Endothelial cell of umbilical vein (primary cell): Measurements from ENCODE around the gene SCAMP1. TPM values are rescaled to one million over a fixed set of nuclear protein-coding genes. Genes with fewer than 3 reads are reported as not detected.

ENCODE experiments used
- BruUV-seq: library from RNA; stranded (reverse); fragments of 400-500 nt; replicated peaks from 2 replicates; lab custom pipeline; 2021; lab: Mats Ljungman, UMichigan
- CTCF ChIA-PET: fragments of 300-600, 350-600 bp; sonication (Branson Sonifier 250); formaldehyde crosslinking; loops from one replicate; lab custom pipeline; 2021; ENCODE audit warnings: antibody characterized with exemption, inconsistent platforms; lab: Charles Lee
- POLR2A ChIA-PET: fragments of 300-600, 350-600 bp; sonication (Branson Sonifier 250); formaldehyde crosslinking; loops from one replicate; lab custom pipeline; 2021; ENCODE audit warnings: antibody characterized with exemption, inconsistent platforms; lab: Charles Lee
- DNase-seq: peaks from one replicate; pipeline ENCODE4 v3.0.0-alpha.2; 2011; ENCODE audit warnings: low read depth, low spot score
- FAIRE-seq: peaks from 2 replicates; lab custom pipeline; 2011; peaks lifted over from hg19 to GRCh38; lab: Jason Lieb, UNC
- H2AFZ ChIP-seq: 2 replicates; pipeline ENCODE4 v1.6.0; 2012; ENCODE audit warnings: low read depth, low read length, control low read depth, inconsistent platforms
- H3K27ac ChIP-seq: 2 replicates; pipeline ENCODE4 v1.5.1; 2011; ENCODE audit warnings: low read depth, mild to moderate bottlenecking, control low read depth, low read length, moderate library complexity; ENCODE audit not compliant: insufficient read depth
- H3K27me3 ChIP-seq, 2 experiments: 2 replicates each; pipeline versions ENCODE4 v1.6.0 to v1.6.1; 2011; ENCODE audit warnings: low read length in 2 of 2, mixed read lengths in 1 of 2; ENCODE audit not compliant: control insufficient read depth in 2 of 2, insufficient read depth in 2 of 2
- H3K36me3 ChIP-seq, 2 experiments: 2 replicates in 1 of 2; 3 replicates in 1 of 2; pipeline ENCODE4 v1.5.1; 2011; ENCODE audit warnings: low read length in 2 of 2, mild to moderate bottlenecking in 1 of 2, moderate library complexity in 1 of 2; ENCODE audit not compliant: control insufficient read depth in 2 of 2, insufficient read depth in 2 of 2; ENCODE audit errors: extremely low read depth in 1 of 2
- H3K4me1 ChIP-seq: 3 replicates; pipeline ENCODE4 v1.5.1; 2011; ENCODE audit warnings: mild to moderate bottlenecking, low read length; ENCODE audit not compliant: control insufficient read depth, insufficient read depth; ENCODE audit errors: extremely low read depth
- H3K4me2 ChIP-seq: 2 replicates; pipeline ENCODE4 v1.6.1; 2011; ENCODE audit warnings: low read length, control low read depth, mixed read lengths; ENCODE audit not compliant: insufficient read depth
- H3K4me3 ChIP-seq, 3 experiments: fragments of 200-600 bp in 1 of 3; sonication (generic), shearing (Covaris generic) in 1 of 3; replicated peaks in 1 of 3; 2 replicates each; pipeline ENCODE4 v1.5.1; 2011 to 2016; ENCODE audit warnings: control low read depth in 3 of 3, low read length in 3 of 3, mild to moderate bottlenecking in 2 of 3, inconsistent platforms in 1 of 3, low read depth in 1 of 3, moderate library complexity in 1 of 3; ENCODE audit not compliant: insufficient read depth in 1 of 3
- H3K79me2 ChIP-seq: 2 replicates; pipeline ENCODE4 v1.6.0; 2012; ENCODE audit warnings: low read length, inconsistent platforms; ENCODE audit not compliant: control insufficient read depth, insufficient read depth
- H3K9ac ChIP-seq: replicated peaks from 2 replicates; pipeline ENCODE3; 2011; ENCODE audit warnings: low read length, control low read depth; ENCODE audit not compliant: insufficient read depth; ENCODE audit errors: extremely low read depth
- H3K9me1 ChIP-seq: replicated peaks from 3 replicates; pipeline ENCODE4 v1.6.0; 2011; ENCODE audit warnings: mild to moderate bottlenecking, low read length; ENCODE audit not compliant: control insufficient read depth, insufficient read depth; ENCODE audit errors: extremely low read depth
- H3K9me3 ChIP-seq: replicated peaks from 2 replicates; pipeline ENCODE4 v1.5.1; 2012; ENCODE audit warnings: low read length, inconsistent platforms; ENCODE audit not compliant: control insufficient read depth, insufficient read depth
- H4K20me1 ChIP-seq: replicated peaks from 2 replicates; pipeline ENCODE3; 2011; ENCODE audit warnings: mild to moderate bottlenecking, low read length; ENCODE audit not compliant: control insufficient read depth, insufficient read depth; ENCODE audit errors: extremely low read depth
- EZH2 ChIP-seq: IDR thresholded peaks from 2 replicates; pipeline ENCODE4 v1.6.1; 2012; ENCODE audit warnings: borderline replicate concordance, low read depth, mild to moderate bottlenecking, moderate library complexity, low read length, inconsistent platforms; ENCODE audit not compliant: severe bottlenecking
- FOS ChIP-seq: IDR thresholded peaks from 2 replicates; pipeline ENCODE4 v1.6.1; 2011; ENCODE audit warnings: mild to moderate bottlenecking, low read length, moderate library complexity, borderline replicate concordance; ENCODE audit not compliant: insufficient read depth
- JUN ChIP-seq: IDR thresholded peaks from 2 replicates; pipeline ENCODE4 v1.6.1; 2011; ENCODE audit warnings: borderline replicate concordance, low read depth; ENCODE audit not compliant: insufficient read length, insufficient read depth
- POLR2AphosphoS5 ChIP-seq: IDR thresholded peaks from 2 replicates; pipeline ENCODE4 v1.6.1; 2012; ENCODE audit warnings: low read depth, mild to moderate bottlenecking, control low read depth, low read length, moderate library complexity; ENCODE audit not compliant: insufficient read depth
- dilution Hi-C: fragments of 300-500 bp; cut with MboI; formaldehyde crosslinking; loops from one replicate; pipeline ENCODE4 v1.15.0; 2019; ENCODE audit warnings: low sequenced_read_pairs; ENCODE audit not compliant: extremely low pct_ligation_motif_present
- intact Hi-C: fragments of 100-400 bp; cut with micrococcal nuclease; formaldehyde crosslinking; loops from one replicate; pipeline ENCODE4 v1.10.0; 2022
- polyA plus RNA-seq, 4 experiments: library from polyadenylated mRNA; depleted of rRNA in 3 of 4; stranded (reverse) in 3 of 4; unstranded in 1 of 4; fragments of >200 nt; gene quantifications; 2 replicates each; pipeline versions ENCODE4 v1.2.1 to v1.2.3, GENCODE V29; 2011 to 2012; ENCODE audit warnings: missing spikeins in 1 of 4
- total RNA-seq: library from RNA; stranded (reverse); gene quantifications from 2 replicates; pipeline ENCODE4 v1.2.3, GENCODE V29; 2021
- TF ChIP-seq, protein P1 (sequence below), 2 donors: IDR thresholded peaks; 1 replicate in 1 of 2; 2 replicates in 1 of 2; pipeline ENCODE4 v1.5.1; 2011; ENCODE audit warnings: low read length in 2 of 2, mild to moderate bottlenecking in 2 of 2, moderate library complexity in 2 of 2, control low read depth in 1 of 2, inconsistent platforms in 1 of 2, low read depth in 1 of 2; ENCODE audit not compliant: insufficient read depth in 1 of 2; ENCODE audit errors: extremely low read depth in 1 of 2
- TF ChIP-seq, protein P2 (sequence below): IDR thresholded peaks from 2 replicates; pipeline ENCODE4 v1.6.1; 2011; ENCODE audit not compliant: insufficient read depth, insufficient read length

SCAMP1 gene
- total and polyA plus RNA-seq, 2 donors (not counting 3 experiments of a cell fraction or from before 2014, with no cell fraction given) = 13.7 to 29.0 TPM

DNA sequence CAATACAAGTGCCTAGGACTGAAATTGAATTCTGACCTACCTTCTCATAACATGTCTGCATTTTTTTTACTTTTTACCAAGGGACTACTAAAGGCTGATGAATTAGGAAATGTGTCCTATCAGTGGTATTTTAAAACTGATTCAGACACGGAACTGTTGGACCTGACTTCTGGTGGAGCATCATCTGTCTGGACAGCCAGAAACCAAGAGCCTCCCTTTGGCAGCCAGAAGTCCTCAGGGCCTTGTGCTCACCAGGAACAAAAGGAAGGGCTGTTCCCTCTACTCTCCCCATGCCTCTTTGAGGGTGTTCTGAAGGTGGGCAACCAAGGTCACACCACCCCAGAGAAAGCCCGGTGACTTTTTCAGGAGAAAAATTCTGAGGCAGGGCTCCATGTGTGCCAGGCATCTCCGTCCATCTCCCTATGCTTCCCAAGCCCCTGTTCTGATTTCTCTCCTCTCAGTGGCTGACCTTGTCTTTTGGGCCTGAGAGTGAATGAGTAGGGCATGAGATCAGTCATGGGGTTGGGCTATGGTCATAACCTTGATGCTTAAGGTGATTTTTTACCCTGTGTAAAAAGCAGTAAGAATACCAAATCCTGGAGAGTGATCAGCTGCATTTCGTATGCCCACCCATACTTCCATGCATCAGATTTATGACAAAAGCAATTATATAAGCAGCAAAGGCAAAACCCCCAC is 143.7 kb downstream of the SCAMP1 start:
- peak overlapping the region; percentile 57 for H3K9ac ChIP-seq
- intact Hi-C loops (loop anchor here (2.0 kb wide), 1 partner anchor 31 kb away; no protein-coding TSS in a partner anchor), dilution Hi-C loops (no loop called here)
- peaks cover 15% of the 10 kb centered on the region for H3K4me1 ChIP-seq
- BruUV-seq = TSS peak; percentile 20
- no peak overlapping the region for H3K4me2 ChIP-seq
- no peak overlapping the region for H2AFZ ChIP-seq
- DNase-seq (no peak), FAIRE-seq (no peak)
- no peaks in the 10 kb centered on the region for H3K27me3 ChIP-seq
- H3K79me2 ChIP-seq = peaks cover 8% of the 10 kb centered on the region
- no peaks in the 10 kb centered on the region for H3K36me3 ChIP-seq
- H3K9me1 ChIP-seq = no peaks in the 10 kb centered on the region
- H4K20me1 ChIP-seq = no peaks in the 10 kb centered on the region
- H3K27ac ChIP-seq = peak overlapping the region; percentile 86
- CTCF ChIA-PET = interaction anchor here (0.8 to 2.1 kb wide), 18 partner anchors 8 to 187 kb away, joined by 3 to 24 read pairs (median 4); no protein-coding TSS in a partner anchor
- POLR2A ChIA-PET = interaction anchor here (0.5 to 1.5 kb wide), 7 partner anchors 8 to 1951 kb away, joined by 3 to 7 read pairs (median 3); no protein-coding TSS in a partner anchor
- H3K9me3 ChIP-seq = no peaks in the 10 kb centered on the region
- TF ChIP-seq, protein P1, sequence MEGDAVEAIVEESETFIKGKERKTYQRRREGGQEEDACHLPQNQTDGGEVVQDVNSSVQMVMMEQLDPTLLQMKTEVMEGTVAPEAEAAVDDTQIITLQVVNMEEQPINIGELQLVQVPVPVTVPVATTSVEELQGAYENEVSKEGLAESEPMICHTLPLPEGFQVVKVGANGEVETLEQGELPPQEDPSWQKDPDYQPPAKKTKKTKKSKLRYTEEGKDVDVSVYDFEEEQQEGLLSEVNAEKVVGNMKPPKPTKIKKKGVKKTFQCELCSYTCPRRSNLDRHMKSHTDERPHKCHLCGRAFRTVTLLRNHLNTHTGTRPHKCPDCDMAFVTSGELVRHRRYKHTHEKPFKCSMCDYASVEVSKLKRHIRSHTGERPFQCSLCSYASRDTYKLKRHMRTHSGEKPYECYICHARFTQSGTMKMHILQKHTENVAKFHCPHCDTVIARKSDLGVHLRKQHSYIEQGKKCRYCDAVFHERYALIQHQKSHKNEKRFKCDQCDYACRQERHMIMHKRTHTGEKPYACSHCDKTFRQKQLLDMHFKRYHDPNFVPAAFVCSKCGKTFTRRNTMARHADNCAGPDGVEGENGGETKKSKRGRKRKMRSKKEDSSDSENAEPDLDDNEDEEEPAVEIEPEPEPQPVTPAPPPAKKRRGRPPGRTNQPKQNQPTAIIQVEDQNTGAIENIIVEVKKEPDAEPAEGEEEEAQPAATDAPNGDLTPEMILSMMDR (IDR thresholded peaks at IDR 0.05; ENCODE audit: extremely low read depth in 1 of 2, insufficient read depth in 1 of 2, low read depth in 1 of 2, low read length in 2 of 2) = no peak
- no peak for TF ChIP-seq JUN
- TF ChIP-seq, protein P2, sequence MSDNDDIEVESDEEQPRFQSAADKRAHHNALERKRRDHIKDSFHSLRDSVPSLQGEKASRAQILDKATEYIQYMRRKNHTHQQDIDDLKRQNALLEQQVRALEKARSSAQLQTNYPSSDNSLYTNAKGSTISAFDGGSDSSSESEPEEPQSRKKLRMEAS = no peak
- TF ChIP-seq FOS = no peak
- no peak for TF ChIP-seq POLR2AphosphoS5
- TF ChIP-seq EZH2 = no peak
- H3K4me3 ChIP-seq = no peak overlapping the region
